ENCODE results near the gene FMOD.
"Not testable (repeated sequence)": the region's sequence is repeated elsewhere in the genome, so short reads cannot be mapped to it uniquely, and the experiment has no call there.

Gene FMOD

GRCh38 chr1:203316626-203317093, 34.3 kb downstream of the FMOD start (continued):
- no peak for TF ChIP-seq BCL11A (tag by site-specific recombination; IDR thresholded peaks at IDR 0.05; ENCODE audit: low read depth)
- no peak for TF ChIP-seq ZNF561 (tag by site-specific recombination; IDR thresholded peaks at IDR 0.05; ENCODE audit: borderline replicate concordance)
- TF ChIP-seq ZNF214 (tag by site-specific recombination; IDR thresholded peaks at IDR 0.05; ENCODE audit: borderline replicate concordance): no peak
- TF ChIP-seq ZNF211 (tag by site-specific recombination; IDR thresholded peaks at IDR 0.05; ENCODE audit: low read depth): no peak
- TF ChIP-seq KLF17 (tag by site-specific recombination; IDR thresholded peaks at IDR 0.05): peak; percentile 73; the same call in 1 of the 2 replicates
- TF ChIP-seq REST (tag by site-specific recombination; IDR thresholded peaks at IDR 0.05): no peak
- TF ChIP-seq ZNF843 (tag by site-specific recombination; IDR thresholded peaks at IDR 0.05): 0 out of 2 replicates have a peak, but pooled peaks have one; percentile 24

GRCh38 chr1:203314025-203314759, 36.7 kb downstream of the FMOD start:
- H3K4me3 ChIP-seq (ENCODE audit: low read depth, low read length); H3K27ac ChIP-seq (ENCODE audit: extremely low read depth, low read depth, low read length); H3K36me3 ChIP-seq (ENCODE audit: control insufficient read depth in 2 of 2, insufficient read depth in 1 of 2, low read length in 2 of 2); POLR2A ChIA-PET; H3K9me3 ChIP-seq (ENCODE audit: control insufficient read depth, insufficient read depth, low read depth, low read length); CTCF ChIA-PET: not testable (repeated sequence)
- peaks cover 14% of the 10 kb centered on the region for H3K4me1 ChIP-seq (ENCODE audit: control insufficient read depth, insufficient read depth, low read length)
- peak; percentile 100 for TF ChIP-seq ZNF146 (tag by site-specific recombination; IDR thresholded peaks at IDR 0.05)
- peak; percentile 96 for TF ChIP-seq ZNF580 (tag by site-specific recombination; IDR thresholded peaks at IDR 0.05)
- peak; percentile 68; the same call in 1 of the 2 replicates for TF ChIP-seq ZNF280D (tag by site-specific recombination; IDR thresholded peaks at IDR 0.05)

GRCh38 chr1:203311368-203312301, 39.3 kb downstream of the FMOD start:
- ChIA-PET POLR2A (interaction anchor here (0.6 to 7.8 kb wide), 4 partner anchors 9 to 39 kb away, joined by 4 to 90 read pairs (median 6); no protein-coding TSS in a partner anchor), CTCF (interaction anchor here (1.1 to 7.0 kb wide), 3 partner anchors 9 to 42 kb away, joined by 3 to 75 read pairs (median 6); no protein-coding TSS in a partner anchor)
- Histone ChIP-seq H3K4me3 (ENCODE audit: low read depth, low read length) (no peak overlapping the region), H3K27ac (ENCODE audit: extremely low read depth, low read depth, low read length) (no peak overlapping the region), H3K9me3 (ENCODE audit: control insufficient read depth, insufficient read depth, low read depth, low read length) (no peaks in the 10 kb centered on the region), H3K36me3 (ENCODE audit: control insufficient read depth in 2 of 2, insufficient read depth in 1 of 2, low read length in 2 of 2) (peaks cover 6 to 30% of the 10 kb centered on the region in 2 experiments; a peak in 2 of 3 replicates), H3K4me1 (ENCODE audit: control insufficient read depth, insufficient read depth, low read length) (peaks cover 15% of the 10 kb centered on the region)
- no peak for TF ChIP-seq ZNF280C (tag by site-specific recombination; IDR thresholded peaks at IDR 0.05)
- TF ChIP-seq ZNF596 (tag by site-specific recombination; IDR thresholded peaks at IDR 0.05): no peak
- no peak for TF ChIP-seq ZNF404 (tag by site-specific recombination; IDR thresholded peaks at IDR 0.05)
- TF ChIP-seq GLIS1 (tag by site-specific recombination; IDR thresholded peaks at IDR 0.05): peak; percentile 48
